HCT116 (cell line): Measurements from ENCODE around the gene SUSD3. TPM values are rescaled to one million over a fixed set of nuclear protein-coding genes. Genes with fewer than 3 reads are reported as not detected.

Experiments used
- ATAC-seq: fragments of 200-7000 bp; cut with Tn5 transposase; 2 replicates; pipeline ENCODE4 v1.9.1; 2020; ENCODE audit warnings: mild to moderate bottlenecking, moderate library complexity
- BruUV-seq: library from RNA; stranded (reverse); fragments of 400-500 nt; replicated peaks from 2 replicates; lab custom pipeline; 2021; lab: Mats Ljungman, UMichigan
- CTCF ChIA-PET: fragments of 300-600 bp; sonication (Branson Sonifier 250); formaldehyde crosslinking; loops from one replicate; lab custom pipeline; 2021; ENCODE audit warnings: antibody characterized with exemption; lab: Charles Lee
- POLR2A ChIA-PET: fragments of 300-600, 350-600 bp; sonication (Branson Sonifier 250); formaldehyde crosslinking; loops from one replicate; lab custom pipeline; 2021; ENCODE audit warnings: antibody characterized with exemption; lab: Charles Lee
- RAD21 ChIA-PET, 2 experiments: fragments of 300-600 bp; sonication (Branson Sonifier 250); formaldehyde crosslinking; loops; one replicate each; lab custom pipeline; 2023; ENCODE audit warnings: low total read pairs in 2 of 2; ENCODE audit not compliant: uncharacterized antibody in 2 of 2, unreplicated experiment in 2 of 2, low non-redundant PET in 1 of 2; lab: Charles Lee
- DNase-seq: peaks from one replicate; pipeline ENCODE4 v3.0.0-alpha.2; 2010; ENCODE audit warnings: low read depth, low spot score
- H2AFZ ChIP-seq: fragments of 200-600 bp; shearing (Covaris generic), sonication (generic); 2 replicates; pipeline ENCODE4 v1.6.1; 2017; ENCODE audit warnings: low read depth, mixed run types, mixed read lengths, antibody characterized with exemption, low read length; ENCODE audit not compliant: poor library complexity, severe bottlenecking
- H3K27ac ChIP-seq: 2 replicates; pipeline ENCODE4 v1.5.1; 2012; ENCODE audit warnings: low read depth, low read length
- H3K27me3 ChIP-seq: fragments of 200-600 bp; sonication (generic); 2 replicates; pipeline ENCODE4 v1.6.1; 2016; ENCODE audit warnings: mixed run types, low read length, mixed read lengths; ENCODE audit not compliant: insufficient read depth
- H3K36me3 ChIP-seq, 2 experiments: fragments of 200-500 bp in 1 of 2; fragments of 200-600 bp in 1 of 2; sonication (Bioruptor generic) in 1 of 2; sonication (generic) in 1 of 2; 2 replicates each; pipeline versions ENCODE4 v1.5.1 to v1.6.1; 2014 to 2016; ENCODE audit warnings: low read length in 2 of 2, inconsistent platforms in 1 of 2, mixed read lengths in 1 of 2, mixed run types in 1 of 2; ENCODE audit not compliant: insufficient read depth in 2 of 2, control insufficient read depth in 1 of 2
- H3K4me1 ChIP-seq, 2 experiments: fragments of 200-600 bp in 1 of 2; sonication (generic) in 1 of 2; 2 replicates each; pipeline versions ENCODE4 v1.5.1 to v1.6.1; 2012 to 2017; ENCODE audit warnings: low read length in 2 of 2, inconsistent platforms in 1 of 2, mild to moderate bottlenecking in 1 of 2, mixed read lengths in 1 of 2, mixed run types in 1 of 2, moderate library complexity in 1 of 2; ENCODE audit not compliant: insufficient read depth in 2 of 2, control insufficient read depth in 1 of 2
- H3K4me2 ChIP-seq: fragments of 200-600 bp; sonication (generic); 2 replicates; pipeline ENCODE4 v1.6.1; 2017; ENCODE audit warnings: mixed run types, low read length, mixed read lengths
- H3K4me3 ChIP-seq, 2 experiments: fragments of 200-600 bp in 1 of 2; sonication (generic) in 1 of 2; replicated peaks in 1 of 2; 2 replicates each; pipeline ENCODE4 v1.5.1; 2011 to 2016; ENCODE audit warnings: low read length in 2 of 2, control low read depth in 1 of 2, low read depth in 1 of 2, mild to moderate bottlenecking in 1 of 2, mixed read lengths in 1 of 2, mixed run types in 1 of 2
- H3K79me2 ChIP-seq: fragments of 200-600 bp; sonication (generic); 2 replicates; pipeline ENCODE4 v1.6.1; 2017; ENCODE audit warnings: mild to moderate bottlenecking, mixed run types, low read length, moderate library complexity, mixed read lengths; ENCODE audit not compliant: insufficient read depth
- H3K9ac ChIP-seq: fragments of 200-600 bp; sonication (generic); 2 replicates; pipeline ENCODE4 v1.6.1; 2016; ENCODE audit warnings: low read length, mixed read lengths
- H3K9me2 ChIP-seq: fragments of 200-600 bp; sonication (generic), shearing (Covaris generic); 2 replicates; pipeline ENCODE4 v1.6.1; 2017; ENCODE audit warnings: mixed run types, mild to moderate bottlenecking, moderate library complexity; ENCODE audit not compliant: insufficient read depth
- H3K9me3 ChIP-seq, 2 experiments: fragments of 200-500 bp in 1 of 2; fragments of 200-600 bp in 1 of 2; sonication (Bioruptor generic) in 1 of 2; sonication (generic) in 1 of 2; 2 replicates each; pipeline ENCODE4 v1.6.1; 2014 to 2017; ENCODE audit warnings: low read length in 2 of 2, mixed read lengths in 2 of 2, inconsistent platforms in 1 of 2, low read depth in 1 of 2, mild to moderate bottlenecking in 1 of 2, mixed run types in 1 of 2, moderate library complexity in 1 of 2; ENCODE audit not compliant: control insufficient read depth in 1 of 2, insufficient read depth in 1 of 2
- H4K20me1 ChIP-seq: fragments of 200-600 bp; sonication (generic), shearing (Covaris generic); 2 replicates; pipeline ENCODE4 v1.6.1; 2017; ENCODE audit warnings: mixed run types, mild to moderate bottlenecking, moderate library complexity; ENCODE audit not compliant: insufficient read depth
- CBX3 ChIP-seq: IDR thresholded peaks from 2 replicates; pipeline ENCODE4 v1.6.1; 2012; ENCODE audit warnings: low read depth
- EGR1 ChIP-seq: IDR thresholded peaks from 2 replicates; pipeline ENCODE4 v1.6.1; 2012; ENCODE audit warnings: low read depth
- ELF1 ChIP-seq: IDR thresholded peaks from 2 replicates; pipeline ENCODE4 v1.6.1; 2012; ENCODE audit warnings: low read depth, borderline replicate concordance
- EZH2 ChIP-seq: fragments of 200-600 bp; sonication (generic); IDR thresholded peaks from 2 replicates; pipeline ENCODE4 v1.6.1; 2017; ENCODE audit warnings: antibody characterized with exemption, mixed run types
- EZH2phosphoT487 ChIP-seq: fragments of 200-600 bp; IDR thresholded peaks from 2 replicates; pipeline ENCODE4 v1.6.1; 2018; ENCODE audit warnings: antibody characterized with exemption, borderline replicate concordance
- FOSL1 ChIP-seq: IDR thresholded peaks from 2 replicates; pipeline ENCODE4 v1.6.1; 2012; ENCODE audit warnings: low read depth
- POLR2AphosphoS5 ChIP-seq: IDR thresholded peaks from 2 replicates; pipeline ENCODE4 v1.6.1; 2011; ENCODE audit warnings: mild to moderate bottlenecking, low read depth, low read length, moderate library complexity
- RAD21 ChIP-seq: IDR thresholded peaks from 2 replicates; pipeline ENCODE4 v1.6.1; 2012; ENCODE audit warnings: low read depth, mild to moderate bottlenecking
- SP1 ChIP-seq: IDR thresholded peaks from 2 replicates; pipeline ENCODE4 v1.6.1; 2012; ENCODE audit warnings: low read depth
- YY1 ChIP-seq: IDR thresholded peaks from 2 replicates; pipeline ENCODE4 v1.6.1; 2011; ENCODE audit warnings: low read length, low read depth, moderate library complexity, mild to moderate bottlenecking; ENCODE audit not compliant: insufficient replicate concordance; ENCODE audit errors: extremely low read depth
- ZFX ChIP-seq: fragments of 450-650 bp; IDR thresholded peaks from 2 replicates; pipeline ENCODE4 v1.6.1; 2017
- ZNF274 ChIP-seq: fragments of 200-500 bp; sonication (Bioruptor generic); IDR thresholded peaks from 2 replicates; pipeline ENCODE4 v1.6.1; 2014; ENCODE audit warnings: mild to moderate bottlenecking, low read depth, low read length, inconsistent platforms
- intact Hi-C: fragments of 100-400 bp; cut with micrococcal nuclease; formaldehyde crosslinking; loops from 2 replicates; pipeline ENCODE4 v1.10.0; 2022
- total RNA-seq: library from RNA; stranded (reverse); gene quantifications from one replicate; pipeline ENCODE4 v1.2.1, GENCODE V29; 2021; ENCODE audit not compliant: unreplicated experiment
- TF ChIP-seq, protein P1 (sequence below): IDR thresholded peaks from 2 replicates; pipeline ENCODE4 v1.6.1; 2011; ENCODE audit warnings: mild to moderate bottlenecking, low read length, moderate library complexity; ENCODE audit not compliant: insufficient replicate concordance; ENCODE audit errors: extremely low read depth
- TF ChIP-seq, protein P2 (sequence below): IDR thresholded peaks from 2 replicates; pipeline ENCODE4 v1.6.1; 2012

Gene SUSD3
- total RNA-seq, 1 experiment from 2014 or later: 11.3 TPM

DNA sequence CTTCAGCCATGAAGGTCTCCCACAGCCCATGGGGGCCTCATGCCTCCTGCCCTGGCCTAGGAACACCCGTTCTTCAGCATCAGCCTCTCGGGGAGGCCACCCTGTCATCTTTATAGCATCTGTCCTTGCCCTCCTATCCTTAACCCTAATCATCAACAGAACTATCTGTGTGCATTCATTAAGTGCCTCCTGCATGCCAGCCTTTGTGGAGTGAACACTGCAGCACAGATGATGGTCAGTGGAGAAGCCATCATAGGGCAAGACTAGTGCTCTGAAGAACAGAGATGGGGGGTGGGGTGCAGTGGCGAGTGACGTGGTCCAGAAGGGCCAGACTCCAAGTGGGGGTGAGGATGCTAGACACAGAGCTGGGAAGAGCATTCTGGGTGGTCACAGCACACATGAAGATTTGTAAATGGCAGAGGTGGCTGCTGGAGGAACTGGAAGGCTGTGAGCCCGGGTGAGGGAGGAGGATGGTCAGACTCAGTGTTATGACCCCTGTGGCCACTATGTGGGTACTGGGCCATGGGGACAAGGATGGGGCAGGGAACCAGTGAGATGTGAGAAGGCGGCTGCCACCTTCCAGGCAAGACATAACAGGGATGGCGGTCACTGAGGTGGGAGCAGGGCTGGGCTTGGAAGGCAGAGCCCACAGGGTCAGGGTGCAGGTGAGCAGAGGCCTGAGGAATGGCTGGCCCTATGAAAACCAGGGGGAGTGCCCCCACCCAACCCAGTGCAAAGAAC is 33.9 kb downstream of the SUSD3 start:
- peaks cover 0 to 21% of the 10 kb centered on the region in 2 experiments; a peak in 2 of 4 replicates for H3K9me3 ChIP-seq
- no peaks in the 10 kb centered on the region for H3K27me3 ChIP-seq
- H3K4me1 ChIP-seq: peaks cover 16 to 52% of the 10 kb centered on the region in 2 experiments
- ChIA-PET POLR2A (no interaction called here), RAD21 (no interaction called here), CTCF (no interaction called here)
- H3K4me2 ChIP-seq: peak overlapping the region; percentile 48
- H3K36me3 ChIP-seq: no peaks in the 10 kb centered on the region
- intact Hi-C loops: no loop called here
- no peaks in the 10 kb centered on the region for H4K20me1 ChIP-seq
- no TSS peak for BruUV-seq
- TF ChIP-seq FOSL1 (no peak), EZH2 (no peak), EZH2phosphoT487 (no peak), CBX3 (no peak), YY1 (no peak), ELF1 (no peak), RAD21 (no peak), POLR2AphosphoS5 (no peak), SP1 (no peak), ZFX (no peak), ZNF274 (no peak), EGR1 (no peak)
- TF ChIP-seq, protein P1, sequence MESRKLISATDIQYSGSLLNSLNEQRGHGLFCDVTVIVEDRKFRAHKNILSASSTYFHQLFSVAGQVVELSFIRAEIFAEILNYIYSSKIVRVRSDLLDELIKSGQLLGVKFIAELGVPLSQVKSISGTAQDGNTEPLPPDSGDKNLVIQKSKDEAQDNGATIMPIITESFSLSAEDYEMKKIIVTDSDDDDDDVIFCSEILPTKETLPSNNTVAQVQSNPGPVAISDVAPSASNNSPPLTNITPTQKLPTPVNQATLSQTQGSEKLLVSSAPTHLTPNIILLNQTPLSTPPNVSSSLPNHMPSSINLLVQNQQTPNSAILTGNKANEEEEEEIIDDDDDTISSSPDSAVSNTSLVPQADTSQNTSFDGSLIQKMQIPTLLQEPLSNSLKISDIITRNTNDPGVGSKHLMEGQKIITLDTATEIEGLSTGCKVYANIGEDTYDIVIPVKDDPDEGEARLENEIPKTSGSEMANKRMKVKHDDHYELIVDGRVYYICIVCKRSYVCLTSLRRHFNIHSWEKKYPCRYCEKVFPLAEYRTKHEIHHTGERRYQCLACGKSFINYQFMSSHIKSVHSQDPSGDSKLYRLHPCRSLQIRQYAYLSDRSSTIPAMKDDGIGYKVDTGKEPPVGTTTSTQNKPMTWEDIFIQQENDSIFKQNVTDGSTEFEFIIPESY: no peak
- TF ChIP-seq, protein P2, sequence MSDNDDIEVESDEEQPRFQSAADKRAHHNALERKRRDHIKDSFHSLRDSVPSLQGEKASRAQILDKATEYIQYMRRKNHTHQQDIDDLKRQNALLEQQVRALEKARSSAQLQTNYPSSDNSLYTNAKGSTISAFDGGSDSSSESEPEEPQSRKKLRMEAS: no peak
- H3K27ac ChIP-seq: peak overlapping the region; percentile 7; the same call in 1 of the 2 replicates
- H3K79me2 ChIP-seq: peaks cover 12% of the 10 kb centered on the region
- no peak overlapping the region for H3K9ac ChIP-seq
- peak overlapping the region in 1 of 2 experiments; percentile 8; a peak in 1 of 4 replicates for H3K4me3 ChIP-seq
- DNase-seq (no peak), ATAC-seq (no peak)
- no peaks in the 10 kb centered on the region for H3K9me2 ChIP-seq
- H2AFZ ChIP-seq: no peak overlapping the region
